SU-DHL-6 (cell line): ENCODE results near the gene CDH13.

Experiments used
- H2AFZ ChIP-seq: fragments of 200-600 bp; sonication (generic); 2 replicates; pipeline ENCODE4 v1.6.1; 2014; ENCODE audit warnings: low read depth, mild to moderate bottlenecking, moderate library complexity, mixed read lengths, antibody characterized with exemption, low read length; ENCODE audit not compliant: severe bottlenecking
- H3F3A ChIP-seq: fragments of 200-600 bp; shearing (Covaris generic); 2 replicates; pipeline ENCODE4 v1.6.0; 2016; ENCODE audit warnings: antibody characterized with exemption, mild to moderate bottlenecking; ENCODE audit not compliant: insufficient read depth
- H3K27ac ChIP-seq: fragments of 200-600 bp; sonication (generic); 2 replicates; pipeline ENCODE4 v1.5.1; 2016; ENCODE audit warnings: low read depth, mild to moderate bottlenecking, low read length, moderate library complexity, mixed read lengths
- H3K27me3 ChIP-seq: fragments of 200-600 bp; sonication (generic), shearing (Covaris generic); 2 replicates; pipeline ENCODE4 v1.6.0; 2014; ENCODE audit warnings: mild to moderate bottlenecking, low read length
- H3K36me3 ChIP-seq: fragments of 200-600 bp; sonication (generic); 2 replicates; pipeline ENCODE4 v1.6.1; 2014; ENCODE audit warnings: mild to moderate bottlenecking, low read length, mixed read lengths
- H3K4me2 ChIP-seq: fragments of 300-600, 200-600 bp; shearing (Covaris generic), sonication (generic); 2 replicates; pipeline ENCODE4 v1.6.0; 2014; ENCODE audit warnings: low read length, low read depth, mild to moderate bottlenecking; ENCODE audit not compliant: poor library complexity, severe bottlenecking
- H3K4me3 ChIP-seq: fragments of 200-600 bp; sonication (generic); 2 replicates; pipeline ENCODE4 v1.5.1; 2014; ENCODE audit warnings: antibody characterized with exemption, low read length, mild to moderate bottlenecking, mixed read lengths; ENCODE audit not compliant: insufficient read depth, poor library complexity, severe bottlenecking
- H3K79me2 ChIP-seq: fragments of 200-600 bp; sonication (generic); 2 replicates; pipeline ENCODE4 v1.6.1; 2014; ENCODE audit warnings: mild to moderate bottlenecking, low read length, moderate library complexity; ENCODE audit not compliant: insufficient read depth
- H3K9ac ChIP-seq: fragments of 200-600 bp; sonication (generic); 2 replicates; pipeline ENCODE4 v1.7.0; 2014; ENCODE audit warnings: mild to moderate bottlenecking, low read length
- H3K9me2 ChIP-seq: fragments of 200-600 bp; sonication (generic); replicated peaks from 2 replicates; pipeline ENCODE4 v1.6.1; 2014; ENCODE audit warnings: low read length; ENCODE audit not compliant: insufficient read depth
- H3K9me3 ChIP-seq: fragments of 200-600 bp; sonication (generic); 2 replicates; pipeline ENCODE4 v1.6.1; 2014; ENCODE audit warnings: low read length, mixed read lengths; ENCODE audit not compliant: insufficient read depth
- H4K20me1 ChIP-seq: fragments of 200-600 bp; sonication (generic); 2 replicates; pipeline ENCODE4 v1.6.1; 2014; ENCODE audit warnings: low read depth, mild to moderate bottlenecking, antibody characterized with exemption, low read length, moderate library complexity, mixed read lengths
- CTCF ChIP-seq: fragments of 200-600 bp; sonication (generic); IDR thresholded peaks from one replicate; pipeline ENCODE4 v1.5.1; 2017; ENCODE audit warnings: antibody characterized with exemption, mild to moderate bottlenecking, low read length, moderate library complexity; ENCODE audit not compliant: insufficient read depth, poor library complexity, severe bottlenecking
- EZH2phosphoT487 ChIP-seq: fragments of 200-600 bp; sonication (generic), shearing (Covaris generic); conservative IDR thresholded peaks from 2 replicates; pipeline ENCODE4 v1.6.1; 2018; ENCODE audit warnings: mild to moderate bottlenecking, antibody characterized with exemption, low read length, moderate library complexity, mixed read lengths

The CDH13 gene

GRCh38 chr16:83296505-83296904, 669.7 kb downstream of the CDH13 start:
- Histone ChIP-seq H3F3A (no peaks in the 10 kb centered on the region), H4K20me1 (no peaks in the 10 kb centered on the region), H3K36me3 (no peaks in the 10 kb centered on the region), H3K9me2 (no peaks in the 10 kb centered on the region), H3K27ac (no peak overlapping the region), H3K27me3 (no peaks in the 10 kb centered on the region), H3K9me3 (no peaks in the 10 kb centered on the region), H2AFZ (no peak overlapping the region), H3K79me2 (no peaks in the 10 kb centered on the region), H3K4me2 (no peak overlapping the region), H3K4me3 (no peak overlapping the region), H3K9ac (no peak overlapping the region)
- TF ChIP-seq EZH2phosphoT487 (no peak), CTCF (no peak)

GRCh38 chr16:83298541-83298940, 671.8 kb downstream of the CDH13 start:
- no peak overlapping the region for H2AFZ ChIP-seq
- no peaks in the 10 kb centered on the region for H3F3A ChIP-seq
- no peak for TF ChIP-seq EZH2phosphoT487
- no peak for TF ChIP-seq CTCF
- H3K79me2 ChIP-seq = no peaks in the 10 kb centered on the region
- no peaks in the 10 kb centered on the region for H3K27me3 ChIP-seq
- H3K27ac ChIP-seq = no peak overlapping the region
- H3K4me3 ChIP-seq = no peak overlapping the region
- no peak overlapping the region for H3K4me2 ChIP-seq
- no peaks in the 10 kb centered on the region for H4K20me1 ChIP-seq
- no peaks in the 10 kb centered on the region for H3K9me3 ChIP-seq
- H3K9ac ChIP-seq = no peak overlapping the region
- no peaks in the 10 kb centered on the region for H3K36me3 ChIP-seq
- H3K9me2 ChIP-seq = no peaks in the 10 kb centered on the region

- H3K9me3 ChIP-seq = no peaks in the 10 kb centered on the region
- no peak overlapping the region for H3K4me2 ChIP-seq
- H3K36me3 ChIP-seq = no peaks in the 10 kb centered on the region
- H3K4me3 ChIP-seq = no peak overlapping the region
- H3F3A ChIP-seq = no peaks in the 10 kb centered on the region
- no peaks in the 10 kb centered on the region for H3K9me2 ChIP-seq
- H3K9ac ChIP-seq = no peak overlapping the region
- no peaks in the 10 kb centered on the region for H3K27me3 ChIP-seq
- no peaks in the 10 kb centered on the region for H3K79me2 ChIP-seq
- no peak overlapping the region for H3K27ac ChIP-seq
- TF ChIP-seq EZH2phosphoT487 = no peak
- no peak for TF ChIP-seq CTCF
- no peaks in the 10 kb centered on the region for H4K20me1 ChIP-seq
- H2AFZ ChIP-seq = no peak overlapping the region
These were observed 673.6 kb downstream of the CDH13 start for GRCh38 chr16:83300326-83300725.

- Histone ChIP-seq H3K27me3 (no peaks in the 10 kb centered on the region), H3F3A (no peaks in the 10 kb centered on the region), H3K9me2 (no peaks in the 10 kb centered on the region), H3K4me3 (no peak overlapping the region), H3K36me3 (no peaks in the 10 kb centered on the region), H4K20me1 (no peaks in the 10 kb centered on the region), H3K4me2 (no peak overlapping the region), H3K79me2 (no peaks in the 10 kb centered on the region), H2AFZ (no peak overlapping the region), H3K27ac (no peak overlapping the region), H3K9me3 (no peaks in the 10 kb centered on the region), H3K9ac (no peak overlapping the region)
- TF ChIP-seq CTCF (no peak), EZH2phosphoT487 (no peak)
These were observed 675.2 kb downstream of the CDH13 start for GRCh38 chr16:83301971-83302370.
